Epithelial cell of proximal tubule (primary cell): ENCODE results near the gene ZMAT5. TPM values are rescaled to one million over a fixed set of nuclear protein-coding genes. Genes with fewer than 3 reads are reported as not detected.

Source experiments
- DNase-seq: peaks from one replicate; pipeline ENCODE4 v3.0.0-alpha.2; 2011; ENCODE audit warnings: low read depth
- H3K4me3 ChIP-seq: 2 replicates; pipeline ENCODE4 v1.5.1; 2011; ENCODE audit warnings: low read depth, mild to moderate bottlenecking, low read length
- total RNA-seq: library from RNA; depleted of rRNA; stranded (reverse); fragments of >200 nt; gene quantifications from 2 replicates; pipeline ENCODE4 v1.2.3, GENCODE V29; 2015
- TF ChIP-seq, protein P1 (sequence below): conservative IDR thresholded peaks from 2 replicates; pipeline ENCODE4 v1.5.1; 2012; ENCODE audit warnings: low read depth, mild to moderate bottlenecking, low read length

ZMAT5 gene
- total RNA-seq, 1 donor from 2014 or later: 24.8 TPM

DNA sequence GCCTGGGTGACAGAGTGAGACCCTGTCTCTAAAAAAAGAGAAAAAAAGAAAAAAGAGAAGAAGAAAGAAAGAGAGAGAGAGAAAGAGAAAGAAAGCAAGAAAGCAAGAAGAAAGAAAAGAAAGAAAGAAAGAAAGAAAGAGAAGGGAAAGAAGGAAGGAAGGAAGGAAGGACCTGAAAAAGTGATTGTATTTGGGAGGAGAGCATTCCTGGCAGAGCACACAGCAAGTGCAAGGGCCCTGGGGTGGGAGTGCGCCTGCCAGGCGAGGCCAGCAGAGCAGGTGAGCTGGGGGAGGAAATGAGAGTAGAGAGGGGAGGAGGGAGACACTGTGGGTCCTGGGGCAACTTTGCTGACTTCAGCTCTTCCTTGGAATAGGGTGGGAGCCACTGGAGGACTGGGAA lies 54.7 kb downstream of the ZMAT5 start:
- H3K4me3 ChIP-seq: no peak overlapping the region
- no peak for DNase-seq
- TF ChIP-seq, protein P1, sequence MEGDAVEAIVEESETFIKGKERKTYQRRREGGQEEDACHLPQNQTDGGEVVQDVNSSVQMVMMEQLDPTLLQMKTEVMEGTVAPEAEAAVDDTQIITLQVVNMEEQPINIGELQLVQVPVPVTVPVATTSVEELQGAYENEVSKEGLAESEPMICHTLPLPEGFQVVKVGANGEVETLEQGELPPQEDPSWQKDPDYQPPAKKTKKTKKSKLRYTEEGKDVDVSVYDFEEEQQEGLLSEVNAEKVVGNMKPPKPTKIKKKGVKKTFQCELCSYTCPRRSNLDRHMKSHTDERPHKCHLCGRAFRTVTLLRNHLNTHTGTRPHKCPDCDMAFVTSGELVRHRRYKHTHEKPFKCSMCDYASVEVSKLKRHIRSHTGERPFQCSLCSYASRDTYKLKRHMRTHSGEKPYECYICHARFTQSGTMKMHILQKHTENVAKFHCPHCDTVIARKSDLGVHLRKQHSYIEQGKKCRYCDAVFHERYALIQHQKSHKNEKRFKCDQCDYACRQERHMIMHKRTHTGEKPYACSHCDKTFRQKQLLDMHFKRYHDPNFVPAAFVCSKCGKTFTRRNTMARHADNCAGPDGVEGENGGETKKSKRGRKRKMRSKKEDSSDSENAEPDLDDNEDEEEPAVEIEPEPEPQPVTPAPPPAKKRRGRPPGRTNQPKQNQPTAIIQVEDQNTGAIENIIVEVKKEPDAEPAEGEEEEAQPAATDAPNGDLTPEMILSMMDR: no peak

DNA sequence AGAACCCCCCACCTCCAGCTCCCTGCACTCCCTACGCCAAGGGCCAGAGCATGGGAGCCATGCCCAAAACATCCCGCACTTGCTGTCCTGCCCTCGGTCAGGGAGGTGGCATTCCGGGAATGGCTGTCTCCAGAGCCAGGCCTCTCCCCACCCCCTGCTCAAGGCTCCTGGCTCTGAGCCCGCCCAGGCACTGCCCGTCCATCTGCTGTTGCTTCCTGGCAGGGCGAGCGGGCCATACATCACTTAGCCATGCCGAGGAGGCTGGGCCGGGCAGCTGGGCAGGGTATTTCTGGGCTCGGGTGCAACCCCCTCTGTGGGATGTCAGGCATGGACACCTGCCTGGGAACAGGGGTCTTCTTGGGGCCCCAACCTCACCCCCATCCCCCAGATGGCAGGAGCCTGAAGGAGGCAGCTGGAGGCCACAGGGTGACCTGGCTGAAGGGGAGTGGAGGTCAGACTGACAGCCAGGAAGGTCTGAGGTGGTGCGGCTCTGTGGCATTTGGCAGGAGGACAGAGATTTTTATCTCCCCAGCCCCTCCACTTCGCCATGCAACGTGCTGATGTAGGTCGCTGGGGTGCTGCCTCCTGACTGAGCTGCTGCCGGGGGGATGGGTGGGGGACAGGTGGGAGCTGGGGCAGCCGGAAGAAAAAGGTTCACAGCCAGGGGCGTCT lies 55.7 kb downstream of the ZMAT5 start:
- H3K4me3 ChIP-seq: no peak overlapping the region
- DNase-seq: no peak
- TF ChIP-seq, protein P1: no peak

DNA sequence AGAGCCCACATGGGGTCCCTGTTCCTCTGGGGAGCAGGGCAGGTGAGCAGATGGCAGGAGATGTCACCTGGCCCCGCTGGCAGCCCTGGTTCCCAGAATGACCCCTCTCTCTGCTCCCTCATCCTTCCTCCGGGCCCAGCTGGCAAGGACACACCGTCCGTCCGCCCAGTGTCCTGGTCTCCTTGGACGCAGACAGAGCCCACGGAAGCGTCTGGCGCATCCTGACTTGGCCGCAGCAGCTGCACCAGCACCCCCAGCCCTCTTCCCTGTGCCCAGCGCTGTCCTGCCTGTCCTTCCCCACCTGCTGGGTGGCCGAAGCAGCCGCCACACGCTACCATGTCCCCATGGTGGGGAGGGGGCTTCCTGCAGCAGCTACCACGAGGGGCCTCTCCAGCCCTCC lies 56.6 kb downstream of the ZMAT5 start:
- DNase-seq: no peak
- no peak overlapping the region for H3K4me3 ChIP-seq
- TF ChIP-seq, protein P1: no peak

DNA sequence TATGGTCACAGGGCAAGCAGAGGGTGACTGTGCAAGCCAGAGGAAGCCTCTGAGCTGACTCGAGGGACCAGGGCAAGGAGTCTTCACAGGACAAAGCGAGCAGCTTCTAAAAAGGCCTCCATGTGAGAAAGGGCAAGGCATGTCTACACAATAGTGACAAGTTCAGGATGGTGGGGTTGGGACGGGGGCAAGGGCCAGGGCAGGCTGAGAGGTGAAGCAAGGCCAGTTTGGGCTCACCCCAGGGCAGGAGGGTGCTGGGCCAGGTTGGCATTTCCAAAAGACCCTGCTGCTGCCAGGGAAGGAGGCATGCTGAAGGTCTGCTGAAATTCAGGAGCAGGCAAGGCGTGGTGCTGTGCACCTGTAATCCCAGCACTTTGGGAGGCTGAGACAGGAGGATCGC lies 59.3 kb downstream of the ZMAT5 start:
- DNase-seq: no peak
- no peak overlapping the region for H3K4me3 ChIP-seq
- TF ChIP-seq, protein P1: no peak

DNA sequence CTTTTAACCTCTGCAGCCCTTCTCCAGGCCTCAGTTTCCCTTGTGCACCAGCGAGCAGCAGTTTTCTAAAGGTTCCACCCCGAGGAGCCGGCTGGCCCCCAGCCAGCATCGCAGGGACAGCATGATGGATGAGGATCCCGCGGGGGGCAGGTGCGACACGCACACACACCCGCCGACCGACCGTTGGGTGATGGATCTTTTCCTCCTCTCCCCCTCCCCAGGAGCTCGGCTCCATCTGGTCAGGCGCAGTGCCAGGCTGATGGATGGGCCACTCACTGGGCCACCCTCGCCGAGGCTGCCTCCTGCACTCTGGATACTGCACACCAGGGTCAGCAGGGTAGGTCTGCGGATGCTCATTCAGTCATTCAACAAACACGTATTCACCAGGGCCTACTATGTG lies 59.8 kb downstream of the ZMAT5 start:
- TF ChIP-seq, protein P1: no peak
- no peak for DNase-seq
- no peak overlapping the region for H3K4me3 ChIP-seq

DNA sequence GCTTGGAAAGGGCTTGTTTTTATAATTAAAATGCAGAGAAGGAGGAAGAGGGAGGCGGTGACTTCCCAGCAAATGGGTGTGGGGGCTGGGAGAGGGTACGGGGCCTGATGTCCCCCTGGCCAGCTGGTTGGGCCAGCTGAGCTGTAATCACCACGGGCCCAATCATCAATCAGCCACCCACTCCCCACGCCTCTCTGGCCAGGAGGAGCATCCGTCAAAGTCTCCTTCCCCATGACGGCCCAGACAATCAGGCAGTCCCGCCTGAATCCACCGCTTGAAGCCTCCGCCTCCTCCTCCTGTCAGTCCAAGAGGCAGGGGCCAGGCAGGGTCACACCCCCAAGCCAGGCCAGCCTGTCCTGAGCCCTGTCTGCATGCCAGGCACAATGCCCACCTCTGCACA lies 60.3 kb downstream of the ZMAT5 start:
- no peak overlapping the region for H3K4me3 ChIP-seq
- no peak for DNase-seq
- TF ChIP-seq, protein P1: no peak

DNA sequence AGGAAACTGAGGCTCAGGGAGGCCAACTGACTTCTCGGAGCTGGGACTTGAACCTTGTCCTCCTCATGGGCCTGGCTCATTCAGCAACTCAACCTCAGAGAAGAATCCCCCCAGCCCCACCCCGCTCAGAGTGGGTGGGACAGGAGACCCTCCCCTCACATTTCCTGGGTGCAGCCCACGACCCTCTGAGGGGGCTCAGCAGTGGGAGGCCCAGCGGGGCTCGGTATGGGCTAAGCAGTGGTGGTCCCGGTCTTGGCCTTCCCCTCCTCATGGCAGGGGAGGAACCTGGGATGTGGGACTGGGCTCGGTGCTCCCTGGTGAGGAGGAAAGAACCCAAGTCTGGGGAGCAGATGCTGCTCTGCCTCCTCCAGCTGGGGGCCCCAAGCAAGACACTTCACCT lies 61.2 kb downstream of the ZMAT5 start:
- TF ChIP-seq, protein P1: no peak
- H3K4me3 ChIP-seq: no peak overlapping the region
- DNase-seq: no peak
